ENCODE results near the gene MTA1. TPM values are rescaled to one million over a fixed set of nuclear protein-coding genes. Genes with fewer than 3 reads are reported as not detected.

Gene MTA1
- total and polyA plus RNA-seq, 2 of the 8 experiments (the other 6 are each of a cell fraction or from before 2014, with no cell fraction given): 73.9 to 221 TPM

DNA sequence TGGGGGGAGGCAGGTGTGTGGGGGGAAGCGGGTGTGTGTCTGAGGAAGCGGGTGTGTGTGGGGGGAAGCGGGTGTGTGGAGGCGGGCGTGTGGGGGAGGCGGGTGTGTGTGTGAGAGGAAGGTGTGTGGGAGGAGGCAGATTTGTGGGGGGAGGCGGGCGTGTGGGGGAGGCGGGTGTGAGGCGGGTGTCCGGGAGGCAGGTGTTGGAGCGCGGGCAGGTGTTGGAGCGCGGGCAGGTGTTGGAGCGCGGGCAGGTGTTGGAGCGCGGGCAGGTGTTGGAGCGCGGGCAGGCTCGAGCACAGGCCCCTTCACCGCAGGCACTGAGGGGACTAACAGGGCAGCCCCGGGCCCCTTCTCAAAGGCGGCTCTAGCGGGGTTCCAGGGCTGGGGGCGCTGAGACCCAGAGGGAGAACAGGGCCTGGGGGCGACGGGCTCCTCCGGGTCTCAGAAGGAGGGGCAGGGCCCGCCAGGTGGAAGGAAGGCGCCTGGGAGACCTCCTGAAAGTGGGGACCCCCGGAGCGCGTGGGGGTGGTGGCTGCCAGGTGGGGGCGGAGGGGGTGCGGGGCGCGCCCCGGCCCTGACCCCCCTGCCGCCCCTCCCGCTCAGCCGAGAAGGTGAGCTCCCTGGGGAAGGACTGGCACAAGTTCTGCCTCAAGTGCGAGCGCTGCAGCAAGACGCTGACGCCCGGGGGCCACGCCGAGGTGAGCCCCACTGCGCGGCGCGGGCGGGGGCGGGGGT is 58.2 kb downstream of the MTA1 start:
- peaks cover 0 to 3% (median 0%) of the 10 kb centered on the region in 4 experiments; a peak in 1 of 8 replicates for H3K36me3 ChIP-seq (ENCODE audit: control insufficient read depth in 2 of 4, insufficient read depth in 4 of 4, low read length in 3 of 4)
- CTCF ChIA-PET (ENCODE audit: partially characterized antibody): interaction anchor here (0.8 to 1.7 kb wide), 4 partner anchors 8 to 101 kb away, joined by 3 to 6 read pairs (median 4); partner anchors contain the start of gene CRIP1
- H4K8ac ChIP-seq (ENCODE audit: extremely low read depth, insufficient read depth, low read length): no peak overlapping the region
- H3K27ac ChIP-seq (ENCODE audit: low read depth, low read length): no peak overlapping the region
- H2AK5ac ChIP-seq (ENCODE audit: low read depth, low read length): no peak overlapping the region
- no peak overlapping the region for H3K4ac ChIP-seq (replicated peaks; ENCODE audit: insufficient read length, low read depth, low read length)
- H2BK12ac ChIP-seq (ENCODE audit: low read depth, low read length): no peak overlapping the region
- no peak overlapping the region for H4K5ac ChIP-seq (ENCODE audit: insufficient read length, low read depth, low read length)
- no peaks in the 10 kb centered on the region for H3K79me1 ChIP-seq (ENCODE audit: low read depth, low read length)
- peaks cover 16% of the 10 kb centered on the region; the same call in 1 of the 2 replicates for H3K23me2 ChIP-seq (ENCODE audit: low read depth, low read length)
- TF ChIP-seq EZH2 (IDR thresholded peaks at IDR 0.05; ENCODE audit: low read depth, low read length, severe bottlenecking): peak; percentile 85
- peak; percentile 86 for TF ChIP-seq SUZ12 (IDR thresholded peaks at IDR 0.05; ENCODE audit: low read length)
- no peak for TF ChIP-seq CEBPB (IDR thresholded peaks at IDR 0.05; ENCODE audit: low read depth, low read length)
- no peak overlapping the region for H3K14ac ChIP-seq (ENCODE audit: insufficient read length)
- no peak overlapping the region for H3K56ac ChIP-seq (replicated peaks; ENCODE audit: insufficient read length, low read depth, low read length)
- no peak overlapping the region for H2BK5ac ChIP-seq (ENCODE audit: low read depth, low read length)
- H3K9ac ChIP-seq (replicated peaks in 1 of 4; ENCODE audit: extremely low read depth in 1 of 4, low read depth in 3 of 4, low read length in 3 of 4): no peak overlapping the region
- no peak overlapping the region for H4K91ac ChIP-seq (replicated peaks; ENCODE audit: insufficient read length, low read length)
- H4K20me1 ChIP-seq (replicated peaks in 1 of 2; ENCODE audit: control insufficient read depth in 1 of 2, insufficient read depth in 2 of 2, low read length in 2 of 2): peaks cover 4 to 14% of the 10 kb centered on the region in 2 experiments
- no peak for FAIRE-seq
- POLR2A ChIA-PET (ENCODE audit: partially characterized antibody): interaction anchor here (1.5 to 2.6 kb wide), 2 partner anchors 8 to 12 kb away, joined by 8 to 9 read pairs; partner anchors contain the start of gene CRIP1
- H3K4me3 ChIP-seq (ENCODE audit: extremely low read depth in 1 of 4, insufficient read depth in 2 of 4, low read depth in 3 of 4, low read length in 4 of 4): peak overlapping the region in 1 of 4 experiments; percentile 53; a peak in 2 of 8 replicates
- no peaks in the 10 kb centered on the region for H3K79me2 ChIP-seq (ENCODE audit: control insufficient read depth in 1 of 2, insufficient read depth in 2 of 2, low read length in 2 of 2)
- peaks cover 0 to 54% (median 36%) of the 10 kb centered on the region in 4 experiments; a peak in 6 of 7 replicates for H3K4me1 ChIP-seq (replicated peaks in 1 of 4; ENCODE audit: control insufficient read depth in 3 of 4, insufficient read depth in 4 of 4, low read length in 3 of 4)
- H3K18ac ChIP-seq (ENCODE audit: extremely low read depth, low read length): no peak overlapping the region
- WGBS, 2 experiments (ENCODE audit: extremely low coverage in 1 of 2, insufficient coverage in 1 of 2, insufficient read length in 1 of 2, insufficient replicate concordance in 2 of 2, low coverage in 1 of 2, low lambda C conversion rate in 2 of 2, missing lambda C conversion rate in 1 of 2): 14% methylated on average over 12 of the region's 56 CpGs; no CpG with 5 or more reads in 1 of the 2 experiments
- no peak for DNase-seq (ENCODE audit: low read depth in 1 of 2, low spot score in 2 of 2)
- no peak overlapping the region for H3K23ac ChIP-seq (ENCODE audit: insufficient read length)
- H2BK120ac ChIP-seq (replicated peaks; ENCODE audit: low read depth, low read length): no peak overlapping the region
- H3K9me3 ChIP-seq (ENCODE audit: insufficient read depth in 2 of 2, low read depth in 1 of 2, low read length in 1 of 2): no peaks in the 10 kb centered on the region
- H2BK15ac ChIP-seq (ENCODE audit: low read length): no peak overlapping the region
- peaks cover 54 to 83% (median 73%) of the 10 kb centered on the region in 4 experiments for H3K27me3 ChIP-seq (replicated peaks in 1 of 4; ENCODE audit: control insufficient read depth in 3 of 4, extremely low read depth in 1 of 4, insufficient read depth in 3 of 4, low read length in 3 of 4)
- H2BK20ac ChIP-seq (ENCODE audit: low read length): no peak overlapping the region
- no peak overlapping the region for H2AFZ ChIP-seq (ENCODE audit: low read length)
- H3K4me2 ChIP-seq (ENCODE audit: insufficient read depth in 1 of 2, low read depth in 2 of 2, low read length in 2 of 2): peak overlapping the region; percentile 58 to 72; a peak in 3 of 4 replicates

Measured in H1 (cell line).